ENCODE data around the gene EXOC3.
"Not testable (repeated sequence)": the region's sequence is repeated elsewhere in the genome, so short reads cannot be mapped to it uniquely, and the experiment has no call there.

Gene EXOC3

GRCh38 chr5:485946-486491 is 43.0 kb downstream of the EXOC3 start:
- Histone ChIP-seq H3K4me3 (replicated peaks; ENCODE audit: insufficient read depth, low read length) (no peak overlapping the region), H3K27me3 (ENCODE audit: insufficient read depth, poor library complexity, severe bottlenecking) (peaks cover 31% of the 10 kb centered on the region), H3K27ac (replicated peaks) (no peak overlapping the region)
- peak in 1 of 2 experiments; percentile 30 for DNase-seq (ENCODE audit: low read depth in 1 of 2, low spot score in 1 of 2)
- no peak for TF ChIP-seq GABPA (IDR thresholded peaks at IDR 0.05; ENCODE audit: low read depth)
- TF ChIP-seq, protein P1, sequence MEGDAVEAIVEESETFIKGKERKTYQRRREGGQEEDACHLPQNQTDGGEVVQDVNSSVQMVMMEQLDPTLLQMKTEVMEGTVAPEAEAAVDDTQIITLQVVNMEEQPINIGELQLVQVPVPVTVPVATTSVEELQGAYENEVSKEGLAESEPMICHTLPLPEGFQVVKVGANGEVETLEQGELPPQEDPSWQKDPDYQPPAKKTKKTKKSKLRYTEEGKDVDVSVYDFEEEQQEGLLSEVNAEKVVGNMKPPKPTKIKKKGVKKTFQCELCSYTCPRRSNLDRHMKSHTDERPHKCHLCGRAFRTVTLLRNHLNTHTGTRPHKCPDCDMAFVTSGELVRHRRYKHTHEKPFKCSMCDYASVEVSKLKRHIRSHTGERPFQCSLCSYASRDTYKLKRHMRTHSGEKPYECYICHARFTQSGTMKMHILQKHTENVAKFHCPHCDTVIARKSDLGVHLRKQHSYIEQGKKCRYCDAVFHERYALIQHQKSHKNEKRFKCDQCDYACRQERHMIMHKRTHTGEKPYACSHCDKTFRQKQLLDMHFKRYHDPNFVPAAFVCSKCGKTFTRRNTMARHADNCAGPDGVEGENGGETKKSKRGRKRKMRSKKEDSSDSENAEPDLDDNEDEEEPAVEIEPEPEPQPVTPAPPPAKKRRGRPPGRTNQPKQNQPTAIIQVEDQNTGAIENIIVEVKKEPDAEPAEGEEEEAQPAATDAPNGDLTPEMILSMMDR (IDR thresholded peaks at IDR 0.05; ENCODE audit: insufficient read depth, low read length) = no peak
- TF ChIP-seq, protein P2, sequence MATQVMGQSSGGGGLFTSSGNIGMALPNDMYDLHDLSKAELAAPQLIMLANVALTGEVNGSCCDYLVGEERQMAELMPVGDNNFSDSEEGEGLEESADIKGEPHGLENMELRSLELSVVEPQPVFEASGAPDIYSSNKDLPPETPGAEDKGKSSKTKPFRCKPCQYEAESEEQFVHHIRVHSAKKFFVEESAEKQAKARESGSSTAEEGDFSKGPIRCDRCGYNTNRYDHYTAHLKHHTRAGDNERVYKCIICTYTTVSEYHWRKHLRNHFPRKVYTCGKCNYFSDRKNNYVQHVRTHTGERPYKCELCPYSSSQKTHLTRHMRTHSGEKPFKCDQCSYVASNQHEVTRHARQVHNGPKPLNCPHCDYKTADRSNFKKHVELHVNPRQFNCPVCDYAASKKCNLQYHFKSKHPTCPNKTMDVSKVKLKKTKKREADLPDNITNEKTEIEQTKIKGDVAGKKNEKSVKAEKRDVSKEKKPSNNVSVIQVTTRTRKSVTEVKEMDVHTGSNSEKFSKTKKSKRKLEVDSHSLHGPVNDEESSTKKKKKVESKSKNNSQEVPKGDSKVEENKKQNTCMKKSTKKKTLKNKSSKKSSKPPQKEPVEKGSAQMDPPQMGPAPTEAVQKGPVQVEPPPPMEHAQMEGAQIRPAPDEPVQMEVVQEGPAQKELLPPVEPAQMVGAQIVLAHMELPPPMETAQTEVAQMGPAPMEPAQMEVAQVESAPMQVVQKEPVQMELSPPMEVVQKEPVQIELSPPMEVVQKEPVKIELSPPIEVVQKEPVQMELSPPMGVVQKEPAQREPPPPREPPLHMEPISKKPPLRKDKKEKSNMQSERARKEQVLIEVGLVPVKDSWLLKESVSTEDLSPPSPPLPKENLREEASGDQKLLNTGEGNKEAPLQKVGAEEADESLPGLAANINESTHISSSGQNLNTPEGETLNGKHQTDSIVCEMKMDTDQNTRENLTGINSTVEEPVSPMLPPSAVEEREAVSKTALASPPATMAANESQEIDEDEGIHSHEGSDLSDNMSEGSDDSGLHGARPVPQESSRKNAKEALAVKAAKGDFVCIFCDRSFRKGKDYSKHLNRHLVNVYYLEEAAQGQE (IDR thresholded peaks at IDR 0.05; ENCODE audit: insufficient replicate concordance, low read depth) = no peak
- TF ChIP-seq SPI1 (IDR thresholded peaks at IDR 0.05; ENCODE audit: borderline replicate concordance, low read depth) = no peak
- TF ChIP-seq POLR2AphosphoS5 (IDR thresholded peaks at IDR 0.05; ENCODE audit: low read depth) = no peak

GRCh38 chr5:486597-486996 is 43.6 kb downstream of the EXOC3 start:
- not testable (repeated sequence) for H3K4me3 ChIP-seq (replicated peaks; ENCODE audit: insufficient read depth, low read length)
- H3K27me3 ChIP-seq (ENCODE audit: insufficient read depth, poor library complexity, severe bottlenecking) = peaks cover 26% of the 10 kb centered on the region

DNA sequence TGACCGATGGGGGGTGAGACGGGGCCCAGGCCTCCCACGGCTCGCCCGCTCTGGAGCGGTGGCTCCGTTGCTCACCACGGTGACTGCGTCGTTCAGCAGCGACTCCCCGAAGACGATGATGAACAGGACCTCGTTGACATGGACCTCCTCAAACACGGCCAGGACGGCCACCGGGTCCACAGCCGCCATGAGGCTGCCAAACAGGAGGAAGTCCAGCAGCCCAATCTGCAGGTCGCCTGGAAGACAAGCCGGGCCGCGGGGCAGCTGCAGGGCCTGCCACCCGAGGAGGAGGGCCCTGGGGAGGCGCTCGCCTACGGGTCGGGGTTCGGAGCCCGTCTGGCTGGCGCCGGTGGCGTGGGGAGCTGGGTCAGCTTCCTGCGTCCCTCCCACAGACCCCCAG is 45.3 kb downstream of the EXOC3 start:
- Histone ChIP-seq H3K4me3 (replicated peaks; ENCODE audit: insufficient read depth, low read length) (no peak overlapping the region), H3K27me3 (ENCODE audit: insufficient read depth, poor library complexity, severe bottlenecking) (peaks cover 18% of the 10 kb centered on the region), H3K27ac (replicated peaks) (no peak overlapping the region)
- no peak for DNase-seq (ENCODE audit: low read depth in 1 of 2, low spot score in 1 of 2)
- no peak for TF ChIP-seq SPI1 (IDR thresholded peaks at IDR 0.05; ENCODE audit: borderline replicate concordance, low read depth)
- TF ChIP-seq POLR2AphosphoS5 (IDR thresholded peaks at IDR 0.05; ENCODE audit: low read depth) = no peak
- TF ChIP-seq, protein P2 (IDR thresholded peaks at IDR 0.05; ENCODE audit: insufficient replicate concordance, low read depth) = no peak
- no peak for TF ChIP-seq GABPA (IDR thresholded peaks at IDR 0.05; ENCODE audit: low read depth)
- TF ChIP-seq, protein P1 (IDR thresholded peaks at IDR 0.05; ENCODE audit: insufficient read depth, low read length) = no peak

More at GRCh38 chr5:486597-486996, 43.6 kb downstream of the EXOC3 start:
- DNase-seq (ENCODE audit: low read depth in 1 of 2, low spot score in 1 of 2); H3K27ac ChIP-seq (replicated peaks): not testable (repeated sequence)

GRCh38 chr5:488744-489688 is 46.0 kb downstream of the EXOC3 start:
- Histone ChIP-seq H3K27me3 (ENCODE audit: insufficient read depth, poor library complexity, severe bottlenecking) (peaks cover 17% of the 10 kb centered on the region), H3K27ac (replicated peaks) (no peak overlapping the region)
- TF ChIP-seq POLR2AphosphoS5 (IDR thresholded peaks at IDR 0.05; ENCODE audit: low read depth) (no peak), GABPA (IDR thresholded peaks at IDR 0.05; ENCODE audit: low read depth) (no peak), SPI1 (IDR thresholded peaks at IDR 0.05; ENCODE audit: borderline replicate concordance, low read depth) (no peak)
- TF ChIP-seq, protein P1 (IDR thresholded peaks at IDR 0.05; ENCODE audit: insufficient read depth, low read length) = no peak
- TF ChIP-seq, protein P2 (IDR thresholded peaks at IDR 0.05; ENCODE audit: insufficient replicate concordance, low read depth) = no peak

More at GRCh38 chr5:488744-489688, 46.0 kb downstream of the EXOC3 start:
- DNase-seq (ENCODE audit: low read depth in 1 of 2, low spot score in 1 of 2) = no peak
- H3K4me3 ChIP-seq (replicated peaks; ENCODE audit: insufficient read depth, low read length) = no peak overlapping the region

All from HL-60 (cell line).